Measurements from ENCODE around the gene RPL37A.

- TF ChIP-seq CTCF (IDR thresholded peaks at IDR 0.05) (no peak), POLR2A (IDR thresholded peaks at IDR 0.05) (no peak)
Measured at GRCh38 chr2:216486271-216486670, 12.4 kb upstream of the RPL37A start.
